Measurements from ENCODE around the gene NDRG2. TPM values are rescaled to one million over a fixed set of nuclear protein-coding genes. Genes with fewer than 3 reads are reported as not detected.
"Not testable (repeated sequence)": the region's sequence is repeated elsewhere in the genome, so short reads cannot be mapped to it uniquely, and the experiment has no call there.

NDRG2 gene
- total and polyA plus RNA-seq, 7 donors: 328 to 2,087 (median 762) TPM

- H3K9me3 ChIP-seq: no peaks in the 10 kb centered on the region
These were observed 17.0 kb upstream of the NDRG2 start, which contains the start of gene RNASE7 for GRCh38 chr14:21041676-21042433. RNASE7 (plus strand) TSS chr14:21042362; CDS start chr14:21042993, 631 bp downstream.

DNA sequence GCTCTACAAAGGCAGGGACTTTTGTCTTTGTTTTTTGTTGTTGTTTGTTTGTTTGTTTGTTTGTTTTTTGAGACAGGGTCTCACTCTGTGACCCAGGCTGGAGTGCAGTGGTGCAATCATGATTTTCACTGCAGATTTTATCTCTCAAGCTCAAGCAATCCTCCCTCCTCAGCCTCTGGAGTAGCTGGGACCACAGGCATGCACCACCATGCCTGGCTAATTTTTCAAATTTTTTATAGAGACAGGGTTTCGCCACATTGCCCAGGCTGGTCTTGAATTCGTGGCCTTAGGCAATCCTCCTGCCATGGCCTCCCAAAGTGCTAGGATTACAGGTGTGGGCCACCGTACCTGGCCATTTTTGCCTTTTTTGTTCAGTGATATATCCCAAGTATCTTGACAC is 16.1 kb upstream of the NDRG2 start:
- intact Hi-C loops (cut with DNase I): loop anchor here (1.0 to 5.0 kb wide), 3 partner anchors 27 to 344 kb away; no protein-coding TSS in a partner anchor
- WGBS, 3 donors: 85 to 90% (median 90%) methylated on average over 3 of the region's 3 CpGs
- Histone ChIP-seq H3K4me1 (peaks cover 73% of the 10 kb centered on the region), H3K27ac (peak overlapping the region; percentile 32)
- ATAC-seq; H3K4me3 ChIP-seq; H3K36me3 ChIP-seq (ENCODE audit: insufficient read depth in 1 of 2, low read depth in 1 of 2); H3K9me3 ChIP-seq; DNase-seq; H3K27me3 ChIP-seq (ENCODE audit: insufficient read depth in 3 of 3, low read length in 2 of 3): not testable (repeated sequence)

More at GRCh38 chr14:21041676-21042433, 17.0 kb upstream of the NDRG2 start, which contains the start of gene RNASE7:
- H3K4me3 ChIP-seq: no peak within 1 kb of the TSS
- intact Hi-C loops (cut with DNase I): loop anchor here (5.0 kb wide), 2 partner anchors 185 to 345 kb away; no protein-coding TSS in a partner anchor
- H3K36me3 ChIP-seq (ENCODE audit: insufficient read depth in 1 of 2, low read depth in 1 of 2): no peaks in the 10 kb centered on the region
- peak within 1 kb of the TSS; percentile 73 for H3K27ac ChIP-seq
- peak; percentile 59 to 83 for DNase-seq
- 68 to 73% (median 69%) methylated on average over 11 of the region's 11 CpGs for WGBS, 3 donors
- no peaks in the 10 kb centered on the region for H3K27me3 ChIP-seq (ENCODE audit: insufficient read depth in 3 of 3, low read length in 2 of 3)
- ATAC-seq: peak; percentile 39 to 57 (median 50)
- TF ChIP-seq, protein P1, sequence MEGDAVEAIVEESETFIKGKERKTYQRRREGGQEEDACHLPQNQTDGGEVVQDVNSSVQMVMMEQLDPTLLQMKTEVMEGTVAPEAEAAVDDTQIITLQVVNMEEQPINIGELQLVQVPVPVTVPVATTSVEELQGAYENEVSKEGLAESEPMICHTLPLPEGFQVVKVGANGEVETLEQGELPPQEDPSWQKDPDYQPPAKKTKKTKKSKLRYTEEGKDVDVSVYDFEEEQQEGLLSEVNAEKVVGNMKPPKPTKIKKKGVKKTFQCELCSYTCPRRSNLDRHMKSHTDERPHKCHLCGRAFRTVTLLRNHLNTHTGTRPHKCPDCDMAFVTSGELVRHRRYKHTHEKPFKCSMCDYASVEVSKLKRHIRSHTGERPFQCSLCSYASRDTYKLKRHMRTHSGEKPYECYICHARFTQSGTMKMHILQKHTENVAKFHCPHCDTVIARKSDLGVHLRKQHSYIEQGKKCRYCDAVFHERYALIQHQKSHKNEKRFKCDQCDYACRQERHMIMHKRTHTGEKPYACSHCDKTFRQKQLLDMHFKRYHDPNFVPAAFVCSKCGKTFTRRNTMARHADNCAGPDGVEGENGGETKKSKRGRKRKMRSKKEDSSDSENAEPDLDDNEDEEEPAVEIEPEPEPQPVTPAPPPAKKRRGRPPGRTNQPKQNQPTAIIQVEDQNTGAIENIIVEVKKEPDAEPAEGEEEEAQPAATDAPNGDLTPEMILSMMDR (IDR thresholded peaks at IDR 0.05): no peak
- H3K4me1 ChIP-seq: peaks cover 75% of the 10 kb centered on the region

DNA sequence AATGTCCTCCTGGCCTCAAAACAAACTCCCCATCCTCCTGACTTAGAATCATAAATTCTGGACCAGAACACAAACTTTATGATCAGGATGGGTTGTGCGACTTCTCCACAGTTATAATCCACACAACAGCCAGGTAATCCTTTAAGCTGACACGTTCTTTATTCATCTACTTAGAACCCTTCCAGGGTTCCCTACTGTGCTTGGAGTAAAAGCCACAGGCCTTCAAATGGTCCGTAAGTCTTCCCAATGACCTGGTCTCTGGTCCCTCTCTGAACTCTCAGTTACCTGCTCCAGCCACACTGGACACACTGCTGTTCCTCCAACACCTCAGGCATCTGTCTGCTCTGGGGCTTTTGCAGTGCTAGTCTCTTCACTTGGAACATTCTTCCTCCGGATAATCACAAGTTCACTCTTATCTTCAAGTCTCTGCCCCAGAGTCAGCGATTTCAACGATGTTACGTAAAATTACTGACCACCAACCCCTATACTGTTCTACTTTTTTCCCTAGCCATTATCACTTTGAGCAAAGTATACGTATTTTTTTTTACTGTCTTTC is 15.6 kb upstream of the NDRG2 start:
- no peaks in the 10 kb centered on the region for H3K27me3 ChIP-seq (ENCODE audit: insufficient read depth in 3 of 3, low read length in 2 of 3)
- DNase-seq: no peak
- no peaks in the 10 kb centered on the region for H3K9me3 ChIP-seq
- TF ChIP-seq, protein P1 (IDR thresholded peaks at IDR 0.05): no peak
- 73 to 84% (median 76%) methylated on average over 8 of the region's 8 CpGs for WGBS, 3 donors
- H3K27ac ChIP-seq: no peak overlapping the region
- no peaks in the 10 kb centered on the region for H3K36me3 ChIP-seq (ENCODE audit: insufficient read depth in 1 of 2, low read depth in 1 of 2)
- H3K4me3 ChIP-seq: no peak overlapping the region
- peaks cover 73% of the 10 kb centered on the region for H3K4me1 ChIP-seq
- intact Hi-C loops (cut with DNase I): loop anchor here (1.0 to 5.0 kb wide), 3 partner anchors 26 to 343 kb away; no protein-coding TSS in a partner anchor
- no peak for ATAC-seq

DNA sequence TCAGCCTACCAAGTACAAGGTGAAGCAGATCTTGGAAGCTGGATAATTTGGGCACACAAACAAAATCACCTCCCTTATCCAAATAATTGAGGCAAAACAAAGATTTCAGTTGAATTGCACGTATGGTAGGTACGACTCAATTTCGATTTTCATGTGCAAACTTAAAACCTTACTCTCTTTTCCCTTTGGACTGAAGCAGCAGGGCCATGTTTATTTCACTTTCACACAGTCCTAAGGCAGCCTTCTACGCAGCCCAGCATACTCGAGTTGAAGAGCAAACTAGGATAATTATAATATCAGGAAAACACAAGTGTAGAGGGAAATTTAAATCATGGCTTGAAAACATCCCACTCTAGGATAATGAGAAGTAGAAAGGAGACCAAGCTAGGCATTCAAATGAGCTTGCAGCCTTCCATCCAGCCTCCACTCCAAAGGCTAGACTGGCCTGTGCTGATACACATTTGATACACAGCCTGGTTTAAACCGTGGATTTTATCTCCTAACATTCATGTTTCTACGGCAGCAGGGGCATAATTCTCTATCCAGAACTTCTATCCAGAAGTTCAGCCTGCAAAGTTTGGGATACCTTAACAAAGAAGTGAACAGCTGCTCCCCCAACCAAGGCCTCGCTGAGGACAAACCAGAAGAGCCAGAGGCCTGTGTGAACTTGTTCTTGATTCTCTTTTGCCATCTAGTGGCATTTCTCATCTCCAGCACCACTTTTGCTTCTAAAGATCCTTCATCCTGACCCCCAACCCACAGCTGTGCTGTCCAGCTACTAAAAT is 14.9 kb upstream of the NDRG2 start:
- DNase-seq (peak; percentile 32 to 70), ATAC-seq (peak; percentile 62 to 78 (median 68))
- TF ChIP-seq, protein P1 (IDR thresholded peaks at IDR 0.05): peak; percentile 80
- peaks cover 73% of the 10 kb centered on the region for H3K4me1 ChIP-seq
- H3K9me3 ChIP-seq: no peaks in the 10 kb centered on the region
- no peaks in the 10 kb centered on the region for H3K27me3 ChIP-seq (ENCODE audit: insufficient read depth in 3 of 3, low read length in 2 of 3)
- H3K4me3 ChIP-seq: peak overlapping the region; percentile 36
- no peaks in the 10 kb centered on the region for H3K36me3 ChIP-seq (ENCODE audit: insufficient read depth in 1 of 2, low read depth in 1 of 2)
- intact Hi-C loops (cut with DNase I): loop anchor here (1.0 to 5.0 kb wide), 4 partner anchors 14 to 342 kb away; partner anchors contain the start of gene NDRG2 (in 1 of the 2)
- 27 to 47% (median 33%) methylated on average over 8 of the region's 8 CpGs for WGBS, 3 donors
- peak overlapping the region; percentile 84 for H3K27ac ChIP-seq

Measured in psoas muscle (tissue), 8 donors.